ENCODE results near the gene GAREM1. TPM values are rescaled to one million over a fixed set of nuclear protein-coding genes. Genes with fewer than 3 reads are reported as not detected.
A peak's percentile ranks its signal among the peaks of the same experiment; 100 is the strongest.

GAREM1 gene
- total RNA-seq, 4 donors from 2014 or later: 42.9 to 70.8 (median 52.6) TPM

DNA sequence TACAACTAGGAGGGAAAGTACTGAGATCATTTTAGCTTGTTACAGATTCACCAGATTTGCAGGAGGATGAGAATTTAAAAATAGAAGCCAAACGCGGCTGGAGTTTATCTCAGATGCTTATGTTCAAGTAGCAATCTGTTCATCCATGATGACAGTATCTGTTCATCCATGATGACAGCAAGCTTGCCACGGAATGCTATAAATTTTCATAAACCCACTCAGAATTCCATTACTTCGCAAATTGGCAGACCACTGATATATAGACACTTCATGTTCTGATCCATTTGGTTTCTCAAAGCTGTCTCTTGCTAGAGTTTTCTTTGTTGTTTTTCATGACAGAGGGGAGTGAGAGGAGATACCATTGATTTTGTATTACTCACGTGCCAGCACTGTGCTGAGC lies 84.2 kb downstream of the GAREM1 start:
- Histone ChIP-seq H3K4me3 (no peak overlapping the region), H3K27ac (no peak overlapping the region), H3K27me3 (no peaks in the 10 kb centered on the region), H3K36me3 (no peaks in the 10 kb centered on the region), H3K9me3 (no peaks in the 10 kb centered on the region), H3K4me1 (peaks cover 35% of the 10 kb centered on the region)
- no peak for TF ChIP-seq EP300 (IDR thresholded peaks at IDR 0.05)
- no peak for TF ChIP-seq POLR2AphosphoS5 (IDR thresholded peaks at IDR 0.05)
- TF ChIP-seq, protein P1, sequence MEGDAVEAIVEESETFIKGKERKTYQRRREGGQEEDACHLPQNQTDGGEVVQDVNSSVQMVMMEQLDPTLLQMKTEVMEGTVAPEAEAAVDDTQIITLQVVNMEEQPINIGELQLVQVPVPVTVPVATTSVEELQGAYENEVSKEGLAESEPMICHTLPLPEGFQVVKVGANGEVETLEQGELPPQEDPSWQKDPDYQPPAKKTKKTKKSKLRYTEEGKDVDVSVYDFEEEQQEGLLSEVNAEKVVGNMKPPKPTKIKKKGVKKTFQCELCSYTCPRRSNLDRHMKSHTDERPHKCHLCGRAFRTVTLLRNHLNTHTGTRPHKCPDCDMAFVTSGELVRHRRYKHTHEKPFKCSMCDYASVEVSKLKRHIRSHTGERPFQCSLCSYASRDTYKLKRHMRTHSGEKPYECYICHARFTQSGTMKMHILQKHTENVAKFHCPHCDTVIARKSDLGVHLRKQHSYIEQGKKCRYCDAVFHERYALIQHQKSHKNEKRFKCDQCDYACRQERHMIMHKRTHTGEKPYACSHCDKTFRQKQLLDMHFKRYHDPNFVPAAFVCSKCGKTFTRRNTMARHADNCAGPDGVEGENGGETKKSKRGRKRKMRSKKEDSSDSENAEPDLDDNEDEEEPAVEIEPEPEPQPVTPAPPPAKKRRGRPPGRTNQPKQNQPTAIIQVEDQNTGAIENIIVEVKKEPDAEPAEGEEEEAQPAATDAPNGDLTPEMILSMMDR (IDR thresholded peaks at IDR 0.05): no peak
- TF ChIP-seq POLR2A (IDR thresholded peaks at IDR 0.05): no peak
- 74% methylated on average over 5 of the region's 5 CpGs for WGBS
- no peak for DNase-seq (ENCODE audit: low spot score in 2 of 2)

DNA sequence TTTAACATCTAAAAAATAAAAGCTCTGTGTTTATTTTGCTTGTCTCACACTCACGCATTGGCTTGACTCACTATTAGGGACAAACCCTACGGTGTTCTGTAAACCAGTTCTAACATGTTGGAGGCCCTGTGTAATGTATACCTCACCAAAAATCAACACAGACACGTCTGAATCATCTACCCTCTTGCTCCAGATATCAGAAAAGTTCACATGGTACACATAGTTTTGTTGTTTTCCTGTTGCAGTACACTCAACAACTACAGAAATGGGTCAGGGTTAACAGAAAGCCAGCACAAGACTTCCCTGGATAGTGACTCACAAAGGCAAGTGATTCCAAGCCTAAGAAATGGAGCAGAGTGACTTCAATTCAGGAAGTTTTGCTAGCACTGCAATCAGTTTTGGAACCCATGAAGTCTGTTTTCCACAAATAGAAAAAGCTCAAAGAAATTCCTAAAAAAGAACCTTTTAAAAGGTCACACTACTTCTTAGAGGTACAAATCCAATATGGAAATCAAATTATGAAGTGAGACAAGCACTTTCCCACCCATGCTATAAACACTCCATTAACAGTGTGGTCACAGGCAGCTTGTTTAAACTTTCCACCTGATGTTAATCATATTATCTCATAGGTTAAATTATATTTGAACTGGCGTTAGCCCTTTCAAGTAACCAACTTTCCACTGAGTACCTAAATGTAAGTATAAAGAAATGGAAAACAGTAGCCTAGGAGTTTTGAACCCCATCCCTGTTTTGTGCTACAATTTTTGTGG lies 87.4 kb downstream of the GAREM1 start:
- Histone ChIP-seq H3K4me3 (no peak overlapping the region), H3K4me1 (peaks cover 36% of the 10 kb centered on the region), H3K9me3 (no peaks in the 10 kb centered on the region), H3K27me3 (no peaks in the 10 kb centered on the region), H3K27ac (peak overlapping the region; percentile 83), H3K36me3 (no peaks in the 10 kb centered on the region)
- TF ChIP-seq POLR2AphosphoS5 (IDR thresholded peaks at IDR 0.05) (peak in 1 of 3 donors; percentile 57), EP300 (IDR thresholded peaks at IDR 0.05) (no peak)
- DNase-seq (ENCODE audit: low spot score in 2 of 2): no peak
- WGBS: 54% methylated on average over 4 of the region's 4 CpGs

DNA sequence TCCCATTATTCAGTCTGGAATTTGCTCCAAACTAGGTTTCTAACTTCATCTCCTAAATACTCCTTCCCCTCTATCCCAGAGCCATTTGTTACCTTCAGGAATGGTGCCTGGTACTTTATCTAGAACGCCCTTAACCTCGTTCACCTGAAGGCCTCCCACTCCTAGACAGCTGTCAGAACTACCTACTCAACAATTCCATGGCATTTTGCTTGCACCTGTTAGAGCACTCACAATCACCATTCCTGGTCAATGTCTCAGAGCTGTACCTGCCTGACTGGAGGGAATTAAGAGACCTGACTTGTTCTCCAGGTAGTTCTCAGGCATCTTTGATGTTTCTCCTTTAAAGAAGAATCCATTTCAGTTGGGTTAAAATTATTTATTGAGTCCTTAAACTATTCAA lies 88.9 kb downstream of the GAREM1 start:
- TF ChIP-seq, protein P1 (IDR thresholded peaks at IDR 0.05): no peak
- TF ChIP-seq EP300 (IDR thresholded peaks at IDR 0.05) (no peak), POLR2A (IDR thresholded peaks at IDR 0.05) (no peak), POLR2AphosphoS5 (IDR thresholded peaks at IDR 0.05) (no peak)
- no peaks in the 10 kb centered on the region for H3K9me3 ChIP-seq
- 82% methylated on average over 2 of the region's 2 CpGs for WGBS
- DNase-seq (ENCODE audit: low spot score in 2 of 2): no peak
- no peaks in the 10 kb centered on the region for H3K36me3 ChIP-seq
- peak overlapping the region; percentile 83 for H3K27ac ChIP-seq
- peaks cover 36% of the 10 kb centered on the region for H3K4me1 ChIP-seq
- no peaks in the 10 kb centered on the region for H3K27me3 ChIP-seq
- no peak overlapping the region for H3K4me3 ChIP-seq

DNA sequence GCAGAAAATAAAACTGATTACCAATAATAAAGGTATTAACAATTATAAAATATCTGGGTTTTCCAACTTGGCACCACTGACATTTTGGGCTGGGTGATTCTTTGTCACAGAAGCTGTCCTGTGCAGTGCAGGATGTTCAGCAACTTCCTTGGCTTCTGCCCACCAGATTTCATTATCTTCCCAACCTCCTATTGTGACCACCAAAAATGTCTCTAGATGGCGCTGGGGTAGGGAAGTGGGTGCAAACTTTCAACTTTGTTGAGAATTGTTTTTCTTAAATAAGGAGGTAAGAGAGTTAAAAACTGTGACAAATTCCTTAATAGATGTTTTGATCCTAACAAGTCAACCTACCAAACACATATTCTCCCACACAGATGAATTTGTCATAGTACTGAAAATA lies 90.1 kb downstream of the GAREM1 start:
- no peaks in the 10 kb centered on the region for H3K27me3 ChIP-seq
- no peak overlapping the region for H3K27ac ChIP-seq
- H3K36me3 ChIP-seq: no peaks in the 10 kb centered on the region
- no peaks in the 10 kb centered on the region for H3K9me3 ChIP-seq
- H3K4me3 ChIP-seq: no peak overlapping the region
- 54% methylated on average over 1 of the region's 1 CpG for WGBS
- TF ChIP-seq POLR2AphosphoS5 (IDR thresholded peaks at IDR 0.05): no peak
- no peak for TF ChIP-seq POLR2A (IDR thresholded peaks at IDR 0.05)
- TF ChIP-seq, protein P1 (IDR thresholded peaks at IDR 0.05): no peak
- no peak for TF ChIP-seq EP300 (IDR thresholded peaks at IDR 0.05)
- H3K4me1 ChIP-seq: peaks cover 27% of the 10 kb centered on the region
- DNase-seq (ENCODE audit: low spot score in 2 of 2): no peak

DNA sequence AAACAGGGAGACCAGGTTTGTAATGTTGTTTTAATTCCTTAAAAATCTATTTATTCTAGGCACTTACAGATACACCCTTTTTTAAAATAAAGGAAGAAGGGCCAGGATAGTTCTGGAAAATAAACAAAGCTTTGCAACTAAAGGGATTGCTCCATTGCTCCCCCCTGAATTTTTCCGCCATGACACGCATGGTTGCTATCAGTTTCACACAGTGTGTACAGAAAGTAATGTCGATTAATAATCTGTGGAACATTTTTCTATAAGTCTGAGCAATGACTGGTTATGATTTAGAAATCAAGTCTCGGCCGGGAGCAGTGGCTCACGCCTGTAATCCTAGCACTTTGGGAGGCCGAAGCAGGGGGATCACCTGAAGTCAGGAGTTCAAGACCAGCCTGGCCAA lies 90.8 kb downstream of the GAREM1 start:
- H3K27me3 ChIP-seq: no peaks in the 10 kb centered on the region
- no peak for TF ChIP-seq EP300 (IDR thresholded peaks at IDR 0.05)
- no peak for TF ChIP-seq POLR2AphosphoS5 (IDR thresholded peaks at IDR 0.05)
- TF ChIP-seq, protein P1 (IDR thresholded peaks at IDR 0.05): no peak
- TF ChIP-seq POLR2A (IDR thresholded peaks at IDR 0.05): no peak
- no peaks in the 10 kb centered on the region for H3K36me3 ChIP-seq
- peaks cover 23% of the 10 kb centered on the region for H3K4me1 ChIP-seq
- H3K9me3 ChIP-seq: no peaks in the 10 kb centered on the region
- H3K27ac ChIP-seq: no peak overlapping the region
- no peak overlapping the region for H3K4me3 ChIP-seq
- DNase-seq (ENCODE audit: low spot score in 2 of 2): no peak
- WGBS: 96% methylated on average over 7 of the region's 7 CpGs
